Measurements from ENCODE around the gene KDM5C. TPM values are rescaled to one million over a fixed set of nuclear protein-coding genes. Genes with fewer than 3 reads are reported as not detected.
A peak's percentile ranks its signal among the peaks of the same experiment; 100 is the strongest.
"Not testable (repeated sequence)": the region's sequence is repeated elsewhere in the genome, so short reads cannot be mapped to it uniquely, and the experiment has no call there.

KDM5C gene
- total RNA-seq, 2 donors from 2014 or later: 105 to 110 TPM

- ATAC-seq: peak; percentile 34
- intact Hi-C loops (cut with DNase I, micrococcal nuclease): no loop called here
Measured at GRCh38 chrX:53223068-53223693, 1.8 kb downstream of the KDM5C start.

GRCh38 chrX:53211391-53211978 is 13.5 kb downstream of the KDM5C start:
- ATAC-seq: no peak
- intact Hi-C loops (cut with DNase I, micrococcal nuclease): no loop called here
- DNase-seq: no peak

More at GRCh38 chrX:53223068-53223693, 1.8 kb downstream of the KDM5C start:
- no peak for DNase-seq

- no peak for ATAC-seq
Measured at GRCh38 chrX:53196678-53197077, 28.3 kb downstream of the KDM5C start.

GRCh38 chrX:53195401-53195800 is 29.6 kb downstream of the KDM5C start:
- ATAC-seq (no peak), DNase-seq (no peak)
- intact Hi-C loops (cut with DNase I, micrococcal nuclease): no loop called here

More at GRCh38 chrX:53196678-53197077, 28.3 kb downstream of the KDM5C start:
- DNase-seq: no peak
- intact Hi-C loops (cut with DNase I, micrococcal nuclease): no loop called here

GRCh38 chrX:53194308-53194707 is 30.7 kb downstream of the KDM5C start:
- intact Hi-C loops (cut with DNase I, micrococcal nuclease): no loop called here
- no peak for ATAC-seq
- DNase-seq: no peak

- DNase-seq: no peak
- intact Hi-C loops (cut with DNase I, micrococcal nuclease): no loop called here
- ATAC-seq: no peak
Measured at GRCh38 chrX:53193093-53193492, 31.9 kb downstream of the KDM5C start.

- ATAC-seq (no peak), DNase-seq (no peak)
Measured at GRCh38 chrX:53190363-53190960, 34.5 kb downstream of the KDM5C start.

GRCh38 chrX:53188763-53189162 is 36.2 kb downstream of the KDM5C start:
- intact Hi-C loops (cut with DNase I, micrococcal nuclease): no loop called here
- ATAC-seq (no peak), DNase-seq (no peak)

More at GRCh38 chrX:53190363-53190960, 34.5 kb downstream of the KDM5C start:
- intact Hi-C loops (cut with DNase I, micrococcal nuclease): no loop called here

GRCh38 chrX:53186351-53186750 is 38.7 kb downstream of the KDM5C start:
- intact Hi-C loops (cut with DNase I, micrococcal nuclease): no loop called here

GRCh38 chrX:53184836-53185235 is 40.2 kb downstream of the KDM5C start:
- no peak for DNase-seq
- intact Hi-C loops (cut with DNase I, micrococcal nuclease): no loop called here
- no peak for ATAC-seq

More at GRCh38 chrX:53186351-53186750, 38.7 kb downstream of the KDM5C start:
- ATAC-seq (peak; percentile 8), DNase-seq (no peak)

GRCh38 chrX:53171356-53171755 is 53.7 kb downstream of the KDM5C start:
- ATAC-seq (no peak), DNase-seq (no peak)
- intact Hi-C loops (cut with DNase I, micrococcal nuclease): no loop called here

- DNase-seq (no peak), ATAC-seq (no peak)
- intact Hi-C loops (cut with DNase I, micrococcal nuclease): no loop called here
Measured at GRCh38 chrX:53166103-53166502, 58.9 kb downstream of the KDM5C start.

- DNase-seq; intact Hi-C loops (cut with DNase I, micrococcal nuclease): not testable (repeated sequence)
- ATAC-seq: peak; percentile 67
Measured at GRCh38 chrX:53164566-53164965, 60.4 kb downstream of the KDM5C start.

GRCh38 chrX:53163436-53163835 is 61.6 kb downstream of the KDM5C start:
- intact Hi-C loops (cut with DNase I, micrococcal nuclease): no loop called here
- ATAC-seq: no peak
- no peak for DNase-seq

GRCh38 chrX:53160297-53160983 is 64.6 kb downstream of the KDM5C start:
- intact Hi-C loops (cut with DNase I, micrococcal nuclease): no loop called here
- DNase-seq (no peak), ATAC-seq (peak; percentile 81)

GRCh38 chrX:53159184-53159583 is 65.8 kb downstream of the KDM5C start:
- intact Hi-C loops (cut with DNase I, micrococcal nuclease): no loop called here
- DNase-seq (no peak), ATAC-seq (no peak)

GRCh38 chrX:53156207-53156596 is 68.8 kb downstream of the KDM5C start:
- ATAC-seq (no peak), DNase-seq (no peak)
- intact Hi-C loops (cut with DNase I, micrococcal nuclease): no loop called here

- DNase-seq (no peak), ATAC-seq (no peak)
- intact Hi-C loops (cut with DNase I, micrococcal nuclease): no loop called here
Measured at GRCh38 chrX:53155512-53156206, 69.3 kb downstream of the KDM5C start.

GRCh38 chrX:53153581-53153980 is 71.4 kb downstream of the KDM5C start:
- DNase-seq (no peak), ATAC-seq (no peak)
- intact Hi-C loops (cut with DNase I, micrococcal nuclease): no loop called here
